Astrocyte of the cerebellum (primary cell): Measurements from ENCODE around the gene ANP32A.

Source experiments
- DNase-seq: peaks from one replicate; pipeline ENCODE4 v3.0.0-alpha.2; 2011; ENCODE audit warnings: low read depth
- H3K4me3 ChIP-seq: 2 replicates; pipeline ENCODE4 v1.5.1; 2011; ENCODE audit warnings: mild to moderate bottlenecking, low read depth, low read length, moderate library complexity
- in situ Hi-C: cut with HindIII; loops from 2 replicates; pipeline ENCODE4 v1.10.0; 2017; ENCODE audit warnings: low sequenced_read_pairs
- TF ChIP-seq, protein P1 (sequence below): IDR thresholded peaks from 2 replicates; pipeline ENCODE4 v1.5.1; 2012; ENCODE audit warnings: low read length, low read depth, moderate library complexity, mild to moderate bottlenecking; ENCODE audit errors: missing control alignments

Gene ANP32A

DNA sequence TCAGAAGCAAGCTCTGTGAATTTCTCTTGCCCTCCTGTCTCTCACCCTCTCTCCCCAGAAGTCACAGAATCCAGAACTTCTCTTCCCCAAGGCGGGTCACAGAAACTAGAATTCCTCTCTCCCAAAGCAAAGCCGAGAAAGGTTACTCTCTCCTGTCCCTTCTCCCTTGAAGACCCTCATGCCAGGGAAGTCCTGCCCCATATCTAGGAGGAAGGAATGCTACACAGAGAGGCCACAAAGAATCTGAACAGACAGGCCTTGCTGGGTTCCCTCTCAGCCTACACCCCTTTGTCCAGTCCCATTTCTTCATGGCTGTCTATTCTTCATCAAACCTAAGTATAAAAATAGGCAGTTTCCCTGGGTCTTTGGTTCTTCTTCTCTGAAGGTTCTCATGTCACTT is 29.8 kb downstream of the ANP32A start:
- no peak for DNase-seq
- TF ChIP-seq, protein P1, sequence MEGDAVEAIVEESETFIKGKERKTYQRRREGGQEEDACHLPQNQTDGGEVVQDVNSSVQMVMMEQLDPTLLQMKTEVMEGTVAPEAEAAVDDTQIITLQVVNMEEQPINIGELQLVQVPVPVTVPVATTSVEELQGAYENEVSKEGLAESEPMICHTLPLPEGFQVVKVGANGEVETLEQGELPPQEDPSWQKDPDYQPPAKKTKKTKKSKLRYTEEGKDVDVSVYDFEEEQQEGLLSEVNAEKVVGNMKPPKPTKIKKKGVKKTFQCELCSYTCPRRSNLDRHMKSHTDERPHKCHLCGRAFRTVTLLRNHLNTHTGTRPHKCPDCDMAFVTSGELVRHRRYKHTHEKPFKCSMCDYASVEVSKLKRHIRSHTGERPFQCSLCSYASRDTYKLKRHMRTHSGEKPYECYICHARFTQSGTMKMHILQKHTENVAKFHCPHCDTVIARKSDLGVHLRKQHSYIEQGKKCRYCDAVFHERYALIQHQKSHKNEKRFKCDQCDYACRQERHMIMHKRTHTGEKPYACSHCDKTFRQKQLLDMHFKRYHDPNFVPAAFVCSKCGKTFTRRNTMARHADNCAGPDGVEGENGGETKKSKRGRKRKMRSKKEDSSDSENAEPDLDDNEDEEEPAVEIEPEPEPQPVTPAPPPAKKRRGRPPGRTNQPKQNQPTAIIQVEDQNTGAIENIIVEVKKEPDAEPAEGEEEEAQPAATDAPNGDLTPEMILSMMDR: no peak
- H3K4me3 ChIP-seq: no peak overlapping the region
- in situ Hi-C loops: no loop called here

DNA sequence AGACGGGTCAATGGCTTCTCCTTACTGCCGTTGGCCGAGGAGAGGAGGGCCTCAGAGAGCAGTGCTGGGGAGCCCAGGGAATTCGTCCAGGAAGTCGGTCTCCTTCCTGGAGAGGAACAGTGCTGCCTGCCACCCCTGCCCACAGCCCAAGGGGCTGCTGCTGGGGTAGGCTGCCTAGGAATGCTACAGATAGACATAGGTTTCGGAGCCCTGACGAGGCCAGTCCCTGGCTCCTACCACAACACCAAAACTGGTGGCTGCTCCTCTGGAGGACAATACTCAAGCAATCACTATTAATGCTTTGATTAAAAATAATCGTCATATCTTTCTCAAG is 30.5 kb downstream of the ANP32A start:
- in situ Hi-C loops: no loop called here

DNA sequence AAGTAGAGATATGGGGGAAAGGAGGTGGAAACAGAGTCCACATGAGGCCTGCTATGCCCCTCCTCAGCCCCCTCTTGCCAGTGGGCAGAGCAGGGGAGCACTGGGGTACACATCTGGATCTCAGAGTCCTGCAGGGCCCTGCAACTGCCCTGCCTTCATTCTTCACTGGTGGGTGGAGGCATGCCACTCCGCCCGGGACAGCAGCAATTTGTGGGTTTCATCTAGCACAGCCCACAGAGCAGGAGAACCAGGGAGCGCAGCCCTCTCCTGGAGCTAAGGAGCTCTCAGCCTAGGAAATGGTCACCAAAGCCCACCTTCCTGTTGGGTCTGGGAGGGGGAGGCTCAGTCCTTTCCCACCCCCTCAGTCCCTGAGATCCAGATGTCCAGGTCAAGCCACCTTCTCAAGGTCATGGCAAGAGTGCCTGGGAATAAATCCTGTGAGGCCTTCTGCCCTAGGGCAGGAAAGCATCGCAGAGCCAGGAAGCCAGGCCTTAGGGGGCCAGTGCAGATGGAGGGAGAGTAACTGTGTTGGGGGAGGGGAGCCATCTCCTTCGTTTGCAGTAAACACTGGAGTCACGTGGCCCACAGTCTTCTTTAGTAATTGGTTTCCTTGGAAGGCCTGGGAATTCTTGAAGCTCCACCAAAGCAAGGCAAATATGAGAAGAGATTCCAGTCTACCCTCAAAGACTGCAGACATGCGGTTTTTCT is 31.0 kb downstream of the ANP32A start:
- in situ Hi-C loops: no loop called here
- TF ChIP-seq, protein P1: no peak
- H3K4me3 ChIP-seq: no peak overlapping the region
- peak; percentile 66 for DNase-seq

More for the DNA sequence above, 30.5 kb downstream of the ANP32A start:
- TF ChIP-seq, protein P1: no peak
- no peak for DNase-seq
- no peak overlapping the region for H3K4me3 ChIP-seq

DNA sequence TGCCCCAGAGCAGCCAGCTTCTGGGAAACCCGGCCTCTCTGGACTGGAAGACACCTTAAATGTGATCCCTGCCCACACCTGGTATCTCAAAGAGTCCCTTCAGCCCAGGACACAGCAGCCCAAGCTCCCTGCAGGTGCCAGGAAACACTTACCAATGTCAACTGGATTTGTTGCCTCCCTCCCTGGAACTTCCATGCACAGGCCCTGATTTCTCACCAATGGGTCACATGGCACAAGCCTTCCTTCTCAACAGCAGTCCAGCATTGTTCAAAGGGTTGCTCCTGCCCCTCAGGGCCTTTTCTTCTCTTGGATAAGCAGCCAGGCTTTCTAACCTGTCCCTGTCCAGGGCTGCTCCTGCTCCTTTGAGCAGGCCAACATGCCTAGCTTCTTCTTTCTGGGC is 31.6 kb downstream of the ANP32A start:
- H3K4me3 ChIP-seq: no peak overlapping the region
- TF ChIP-seq, protein P1: no peak

DNA sequence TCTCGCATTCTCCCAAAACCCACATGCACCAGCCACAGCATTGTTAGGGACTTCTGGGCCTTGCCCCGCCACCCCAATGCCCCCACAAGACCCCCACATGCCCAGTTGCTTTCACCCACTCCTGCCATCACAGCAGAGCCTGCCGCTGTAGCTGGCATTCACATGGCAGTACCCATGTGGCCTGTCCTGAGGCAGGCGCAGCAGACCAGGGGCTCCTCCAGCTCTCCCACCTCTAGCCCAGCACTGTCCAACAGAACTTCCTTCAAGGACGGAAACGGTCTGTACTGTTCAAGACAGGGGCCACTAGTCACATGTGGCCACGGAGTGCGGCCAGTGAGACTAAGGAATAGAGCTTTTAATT is 32.5 kb downstream of the ANP32A start:
- in situ Hi-C loops: no loop called here

More for the DNA sequence above, 31.6 kb downstream of the ANP32A start:
- in situ Hi-C loops: no loop called here
- no peak for DNase-seq

DNA sequence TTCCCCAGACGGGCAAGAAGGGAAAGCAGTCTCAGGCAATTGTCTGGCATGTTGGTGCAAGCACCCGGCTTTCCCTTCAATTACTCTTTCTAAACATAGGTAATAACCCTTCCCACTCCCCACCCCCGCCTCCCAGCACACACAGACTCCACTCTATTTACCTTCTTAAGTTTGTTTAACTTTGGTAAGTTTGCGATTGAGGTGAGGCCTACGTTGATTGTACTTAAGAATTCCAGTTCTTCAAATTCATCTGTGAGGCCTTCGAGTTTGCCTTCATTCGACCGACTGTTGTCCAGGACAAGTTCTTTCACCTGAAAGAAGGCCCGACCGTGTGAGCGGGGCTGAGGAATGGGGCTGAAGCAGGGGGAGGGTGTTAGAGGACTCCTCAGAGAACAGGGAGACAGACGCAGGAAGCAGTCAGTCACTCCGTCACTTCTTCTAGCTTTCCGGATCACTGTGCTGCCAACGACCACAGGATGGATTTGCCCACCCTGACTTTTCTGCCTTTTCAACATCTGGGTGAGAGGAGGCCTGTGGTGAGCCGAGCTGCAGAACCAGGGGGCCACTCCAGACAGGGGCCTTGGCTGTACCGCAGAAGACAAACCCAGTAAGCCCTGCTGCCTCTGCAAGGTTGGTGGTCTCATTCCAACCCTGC is 33.0 kb downstream of the ANP32A start:
- H3K4me3 ChIP-seq: no peak overlapping the region
- in situ Hi-C loops: no loop called here
- DNase-seq: no peak
- TF ChIP-seq, protein P1: no peak

More for the DNA sequence above, 32.5 kb downstream of the ANP32A start:
- DNase-seq: no peak
- no peak overlapping the region for H3K4me3 ChIP-seq
- TF ChIP-seq, protein P1: no peak
